Measurements from ENCODE around the gene ADGB.
"Not testable (repeated sequence)": the region's sequence is repeated elsewhere in the genome, so short reads cannot be mapped to it uniquely, and the experiment has no call there.

The ADGB gene

DNA sequence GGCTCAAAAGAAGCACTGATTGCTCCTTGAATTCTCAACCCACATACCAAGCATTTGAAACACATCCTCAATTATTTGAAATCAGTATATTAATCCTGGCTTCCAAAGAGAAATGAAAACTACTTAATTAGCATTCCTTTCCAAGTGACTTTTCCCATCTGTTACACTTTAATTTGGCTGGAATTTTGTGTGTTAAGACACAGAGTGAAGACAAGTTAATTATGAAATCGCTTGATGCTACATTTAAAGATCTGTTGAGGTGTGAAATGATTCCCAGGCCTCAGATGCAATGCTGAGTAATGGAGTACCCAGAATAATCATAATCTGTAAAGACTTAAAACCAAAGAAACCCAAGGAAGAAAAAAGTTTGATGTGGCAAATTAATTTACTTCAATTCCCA is 241.4 kb downstream of the ADGB start:
- no peak for DNase-seq (ENCODE audit: low read depth)
- TF ChIP-seq CTCF (IDR thresholded peaks at IDR 0.05; ENCODE audit: insufficient read depth, low read depth, low read length, missing control alignments) = no peak
- no peak overlapping the region for H3K4me3 ChIP-seq (ENCODE audit: low read length)

DNA sequence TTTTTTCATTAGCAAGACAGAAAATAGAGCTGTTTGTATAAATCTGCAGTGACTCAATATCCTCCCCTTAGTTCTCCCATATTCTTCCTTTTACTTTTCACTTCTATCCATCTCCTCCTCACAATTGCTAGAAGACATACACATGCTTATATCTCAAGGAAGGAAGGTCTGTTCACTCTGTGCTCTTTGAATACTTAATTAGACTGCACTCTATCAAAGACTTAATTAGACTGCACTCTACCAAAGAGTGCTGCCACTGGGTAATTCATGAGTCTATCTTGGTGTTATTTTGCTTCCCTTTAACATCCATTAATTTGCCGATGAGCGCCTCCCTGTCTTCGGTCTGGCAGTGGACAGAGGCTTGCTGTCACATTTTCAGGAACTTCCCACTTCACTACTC is 241.9 kb downstream of the ADGB start:
- no peak for DNase-seq (ENCODE audit: low read depth)
- no peak overlapping the region for H3K4me3 ChIP-seq (ENCODE audit: low read length)
- TF ChIP-seq CTCF (IDR thresholded peaks at IDR 0.05; ENCODE audit: insufficient read depth, low read depth, low read length, missing control alignments) = no peak

DNA sequence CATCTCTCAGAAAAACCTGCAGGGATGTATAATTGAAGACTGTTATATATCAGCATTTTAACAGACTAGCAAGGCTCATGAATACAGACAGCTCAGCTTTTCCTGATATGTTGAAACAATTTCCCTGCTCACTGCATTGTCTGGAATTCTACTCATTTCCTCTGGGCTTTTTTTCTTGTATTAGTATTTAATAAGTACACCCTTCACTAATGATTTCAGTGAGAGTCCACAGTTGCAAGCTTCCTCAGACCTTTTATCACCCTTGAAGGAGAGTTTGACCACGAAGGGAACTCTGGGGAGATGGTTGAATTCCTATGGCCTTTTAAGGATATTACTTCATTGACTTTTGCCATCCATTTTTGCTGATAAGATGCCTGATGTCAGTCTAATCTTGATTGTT is 248.7 kb downstream of the ADGB start:
- TF ChIP-seq CTCF (IDR thresholded peaks at IDR 0.05; ENCODE audit: insufficient read depth, low read depth, low read length, missing control alignments) = no peak
- DNase-seq (ENCODE audit: low read depth) = no peak
- no peak overlapping the region for H3K4me3 ChIP-seq (ENCODE audit: low read length)

DNA sequence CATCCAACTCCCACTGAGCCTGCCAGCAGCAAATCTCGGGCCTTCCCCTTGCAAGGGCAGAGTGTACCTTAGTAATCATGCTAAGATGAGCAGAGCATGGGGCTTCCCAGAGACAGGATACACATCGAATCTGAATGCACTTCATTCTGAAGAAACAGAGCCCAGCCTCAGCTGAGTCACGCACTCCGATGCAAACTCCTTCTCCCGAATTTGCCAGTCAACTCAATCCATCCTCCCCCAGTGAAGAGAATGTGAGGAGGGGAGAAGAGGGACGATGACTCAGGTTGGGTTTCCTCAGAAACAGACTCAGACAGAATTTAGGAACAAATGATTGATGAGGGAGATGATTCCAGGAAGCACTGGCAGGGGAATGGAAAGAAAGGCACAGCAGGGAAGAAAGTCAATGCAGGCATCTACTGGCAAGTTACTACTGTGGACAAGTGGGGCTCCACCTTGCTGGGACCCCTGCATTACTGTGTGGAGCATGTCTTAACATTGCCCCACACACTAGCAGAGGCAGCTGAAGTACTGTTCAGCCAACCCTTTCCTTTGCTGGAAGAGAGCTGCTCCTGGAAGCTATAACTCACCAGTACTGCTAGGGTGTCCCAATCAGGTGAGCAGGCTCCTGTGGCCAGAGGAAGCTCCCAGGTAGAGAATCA is 251.6 kb downstream of the ADGB start:
- peak; percentile 54 for DNase-seq (ENCODE audit: low read depth)
- no peak for TF ChIP-seq CTCF (IDR thresholded peaks at IDR 0.05; ENCODE audit: insufficient read depth, low read depth, low read length, missing control alignments)
- H3K4me3 ChIP-seq (ENCODE audit: low read length) = no peak overlapping the region

GRCh38 chr6:146850981-146851380 is 252.2 kb downstream of the ADGB start:
- DNase-seq (ENCODE audit: low read depth) = no peak
- no peak overlapping the region for H3K4me3 ChIP-seq (ENCODE audit: low read length)
- TF ChIP-seq CTCF (IDR thresholded peaks at IDR 0.05; ENCODE audit: insufficient read depth, low read depth, low read length, missing control alignments) = no peak

GRCh38 chr6:146851837-146852236 is 253.1 kb downstream of the ADGB start:
- no peak for TF ChIP-seq CTCF (IDR thresholded peaks at IDR 0.05; ENCODE audit: insufficient read depth, low read depth, low read length, missing control alignments)
- peak; percentile 84 for DNase-seq (ENCODE audit: low read depth)
- no peak overlapping the region for H3K4me3 ChIP-seq (ENCODE audit: low read length)

DNA sequence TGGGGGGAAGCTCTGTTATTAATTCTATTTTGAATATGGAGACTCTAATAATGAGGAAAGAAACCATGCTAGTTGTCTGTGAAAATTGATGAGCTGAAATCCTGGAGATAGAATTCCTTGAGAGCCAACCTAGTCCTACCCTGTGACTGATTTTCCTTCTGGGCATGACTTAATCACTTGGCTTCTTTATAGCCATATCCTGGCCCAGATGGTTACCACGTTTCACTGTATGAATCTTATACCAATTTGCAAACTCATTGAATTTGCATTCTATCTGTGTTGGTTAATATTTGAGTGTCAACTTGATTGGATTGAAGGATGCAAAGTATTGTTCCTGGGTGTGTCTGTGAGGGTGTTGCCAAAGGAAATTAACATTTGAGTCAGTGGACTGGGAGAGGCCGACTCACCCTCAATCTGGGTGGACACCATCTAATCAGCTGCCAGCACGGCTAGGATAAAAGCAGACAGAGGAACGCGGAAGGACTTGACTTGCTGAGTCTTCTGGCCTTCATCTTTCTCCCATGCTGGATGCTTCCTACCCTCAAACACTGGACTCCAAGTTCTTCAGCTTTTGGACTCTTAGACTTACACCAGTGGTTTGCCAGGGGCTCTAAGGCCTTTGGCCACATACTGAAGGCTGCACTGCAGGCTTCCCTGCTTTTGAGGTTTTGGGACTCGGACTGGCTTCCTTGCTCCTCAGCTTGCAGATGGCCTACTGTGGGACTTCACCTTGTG is 255.9 kb downstream of the ADGB start:
- DNase-seq (ENCODE audit: low read depth) = peak; percentile 16
- H3K4me3 ChIP-seq (ENCODE audit: low read length) = not testable (repeated sequence)

All from epithelial cell of esophagus (primary cell).